ENCODE results near the gene MSRB1.

Gene MSRB1, protein sequence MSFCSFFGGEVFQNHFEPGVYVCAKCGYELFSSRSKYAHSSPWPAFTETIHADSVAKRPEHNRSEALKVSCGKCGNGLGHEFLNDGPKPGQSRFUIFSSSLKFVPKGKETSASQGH

DNA sequence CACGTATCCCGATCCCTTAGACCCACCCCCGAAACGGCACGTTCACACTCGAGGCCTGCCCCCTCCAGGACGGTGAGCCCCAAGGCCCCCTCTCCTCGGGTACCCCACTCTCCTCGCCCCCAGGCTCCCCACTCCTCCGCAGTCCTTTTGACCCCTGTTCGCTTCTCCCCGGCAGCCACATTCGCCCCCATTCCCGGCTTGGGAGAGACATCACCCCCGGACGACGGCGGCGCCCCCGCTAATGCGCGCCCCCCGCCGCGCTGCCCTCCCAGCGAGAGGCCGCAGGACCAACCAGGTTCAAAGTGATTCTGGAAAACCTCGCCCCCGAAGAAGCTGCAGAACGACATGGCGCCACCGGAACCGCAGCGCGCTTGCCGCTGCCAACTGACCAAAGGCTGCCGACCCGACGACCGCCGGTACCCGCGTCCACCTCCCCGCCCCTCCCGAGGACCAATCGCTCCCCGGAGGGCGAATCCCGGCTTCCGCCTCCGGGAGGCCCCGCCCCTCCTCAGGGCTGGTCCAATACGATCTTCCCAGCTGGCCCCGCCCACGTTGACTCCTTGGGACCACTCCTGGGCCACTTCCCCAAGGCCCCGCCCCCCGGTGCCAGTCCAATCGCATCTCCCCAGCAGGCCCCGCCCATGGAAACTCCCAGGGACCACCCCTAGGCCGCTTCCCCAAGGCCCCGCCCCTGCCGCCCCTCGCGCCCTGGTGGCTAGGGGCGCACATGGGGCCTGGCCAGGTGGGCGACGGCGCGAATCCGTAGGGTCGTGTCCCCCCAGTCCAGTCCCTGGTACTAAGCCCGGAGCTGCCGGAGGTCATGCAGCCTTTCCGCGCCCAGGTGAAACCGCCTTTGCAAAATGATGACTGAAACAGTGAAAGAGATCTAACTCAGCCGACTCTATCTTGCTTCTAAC lies at the start of gene MSRB1:
Gene MSRB1 (minus strand): TSS at position 390 of the 917 bp plus-strand sequence. CDS start 43 bp downstream, at position 347.
- peak; percentile 97 for DNase-seq (ENCODE audit: low spot score)

- peak; percentile 96 for DNase-seq (ENCODE audit: low spot score)
Observed at GRCh38 chr16:1991948-1992703, 49.1 kb upstream of the MSRB1 start.

GRCh38 chr16:1991588-1991947 lies 48.6 kb upstream of the MSRB1 start:
- DNase-seq (ENCODE audit: low spot score): no peak

DNA sequence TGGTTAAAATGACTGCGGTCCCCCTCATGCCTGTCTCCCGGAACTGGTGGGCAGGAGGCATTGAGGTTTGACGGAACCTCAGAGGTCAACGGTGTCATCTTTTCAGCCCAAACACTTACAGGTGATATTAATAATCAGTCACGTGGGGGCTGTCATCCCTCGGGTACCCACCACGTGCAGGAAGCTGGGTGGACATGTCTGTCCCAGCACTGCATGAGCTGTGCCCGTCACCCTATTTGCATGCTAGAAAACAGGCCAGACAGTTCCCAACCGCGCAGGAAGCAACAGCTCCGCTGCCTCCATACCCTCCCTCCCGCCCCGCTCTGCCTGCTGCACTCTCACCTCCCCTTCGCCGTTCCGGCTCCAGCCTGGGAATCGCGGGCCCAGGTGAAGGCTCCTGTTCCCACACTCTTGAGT lies 48.1 kb upstream of the MSRB1 start:
- DNase-seq (ENCODE audit: low spot score): no peak

GRCh38 chr16:1990351-1991134 lies 47.5 kb upstream of the MSRB1 start:
- no peak for DNase-seq (ENCODE audit: low spot score)

- DNase-seq (ENCODE audit: low spot score): no peak
Observed at GRCh38 chr16:1990101-1990350, 47.0 kb upstream of the MSRB1 start.

DNA sequence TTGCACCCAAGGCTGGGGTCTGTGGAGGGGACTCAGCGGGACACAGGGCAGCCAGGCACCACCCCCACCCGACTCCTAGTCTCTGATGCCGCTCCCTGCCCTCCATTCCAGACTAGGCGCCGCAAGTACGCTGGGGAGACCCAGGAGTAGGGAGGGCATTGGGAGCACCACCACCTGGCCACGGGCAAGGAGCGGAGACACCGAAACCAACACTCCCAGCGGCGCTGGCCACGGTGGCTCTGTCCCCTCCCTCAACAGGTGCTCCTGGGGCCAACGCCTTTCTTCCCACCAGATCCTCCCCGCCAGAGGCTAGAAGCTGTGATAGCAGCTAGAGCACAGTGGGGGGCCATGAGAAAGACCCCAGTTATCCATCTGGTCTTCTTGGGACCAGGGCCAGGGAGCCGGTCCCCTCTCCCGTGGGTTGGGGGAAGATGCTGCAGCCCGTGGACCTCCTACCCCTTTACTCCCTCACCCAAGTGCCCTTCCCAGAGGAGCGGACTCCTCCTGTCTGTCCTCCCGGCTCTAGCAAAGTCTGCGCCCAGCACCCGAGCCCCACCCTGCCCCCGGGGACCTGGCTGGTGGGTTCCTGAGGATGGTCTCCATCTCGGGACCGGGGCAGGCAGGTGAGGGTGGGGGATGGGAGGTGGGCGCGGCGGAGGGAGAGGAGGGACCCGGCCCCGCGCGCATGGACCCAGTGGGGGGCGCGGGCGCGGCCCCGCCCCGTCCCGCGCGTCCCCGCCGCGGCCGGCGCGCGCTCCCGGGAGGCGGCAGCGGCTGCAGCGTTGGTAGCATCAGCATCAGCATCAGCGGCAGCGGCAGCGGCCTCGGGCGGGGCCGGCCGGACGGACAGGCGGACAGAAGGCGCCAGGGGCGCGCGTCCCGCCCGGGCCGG lies 46.5 kb upstream of the MSRB1 start, which contains the start of gene SYNGR3:
Gene SYNGR3 (plus strand): TSS at position 762 of the 892 bp plus-strand sequence. CDS start 133 bp downstream, outside the sequence.
- DNase-seq (ENCODE audit: low spot score): no peak

- DNase-seq (ENCODE audit: low spot score): no peak
Observed at GRCh38 chr16:1987198-1987597, 44.2 kb upstream of the MSRB1 start.

DNA sequence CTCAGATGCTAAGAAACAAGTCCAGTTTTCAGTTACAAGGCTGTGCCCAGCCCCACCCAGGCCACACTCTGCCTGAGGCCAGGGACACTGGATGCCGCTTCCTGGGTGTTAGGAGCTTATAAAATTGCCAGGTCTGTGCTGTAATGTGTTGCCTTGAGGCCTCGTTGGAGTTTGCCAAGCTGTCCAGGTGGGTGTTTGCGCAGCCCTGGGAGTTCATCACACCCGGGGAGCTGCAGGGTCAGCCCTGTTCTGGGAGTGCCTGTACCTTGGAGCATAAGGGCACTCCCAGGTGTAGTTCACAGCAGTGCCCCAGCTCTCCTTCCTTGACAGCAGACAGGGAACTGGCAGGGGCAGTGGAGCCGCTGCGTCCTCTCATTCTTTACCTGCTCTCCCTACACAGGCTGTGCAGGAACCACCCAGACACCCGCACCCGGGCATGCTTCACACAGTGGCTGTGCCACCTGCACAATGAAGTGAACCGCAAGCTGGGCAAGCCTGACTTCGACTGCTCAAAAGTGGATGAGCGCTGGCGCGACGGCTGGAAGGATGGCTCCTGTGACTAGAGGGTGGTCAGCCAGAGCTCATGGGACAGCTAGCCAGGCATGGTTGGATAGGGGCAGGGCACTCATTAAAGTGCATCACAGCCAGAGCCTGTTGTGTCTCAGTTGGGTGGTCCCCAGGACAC lies 42.6 kb upstream of the MSRB1 start:
- DNase-seq (ENCODE audit: low spot score): no peak

DNA sequence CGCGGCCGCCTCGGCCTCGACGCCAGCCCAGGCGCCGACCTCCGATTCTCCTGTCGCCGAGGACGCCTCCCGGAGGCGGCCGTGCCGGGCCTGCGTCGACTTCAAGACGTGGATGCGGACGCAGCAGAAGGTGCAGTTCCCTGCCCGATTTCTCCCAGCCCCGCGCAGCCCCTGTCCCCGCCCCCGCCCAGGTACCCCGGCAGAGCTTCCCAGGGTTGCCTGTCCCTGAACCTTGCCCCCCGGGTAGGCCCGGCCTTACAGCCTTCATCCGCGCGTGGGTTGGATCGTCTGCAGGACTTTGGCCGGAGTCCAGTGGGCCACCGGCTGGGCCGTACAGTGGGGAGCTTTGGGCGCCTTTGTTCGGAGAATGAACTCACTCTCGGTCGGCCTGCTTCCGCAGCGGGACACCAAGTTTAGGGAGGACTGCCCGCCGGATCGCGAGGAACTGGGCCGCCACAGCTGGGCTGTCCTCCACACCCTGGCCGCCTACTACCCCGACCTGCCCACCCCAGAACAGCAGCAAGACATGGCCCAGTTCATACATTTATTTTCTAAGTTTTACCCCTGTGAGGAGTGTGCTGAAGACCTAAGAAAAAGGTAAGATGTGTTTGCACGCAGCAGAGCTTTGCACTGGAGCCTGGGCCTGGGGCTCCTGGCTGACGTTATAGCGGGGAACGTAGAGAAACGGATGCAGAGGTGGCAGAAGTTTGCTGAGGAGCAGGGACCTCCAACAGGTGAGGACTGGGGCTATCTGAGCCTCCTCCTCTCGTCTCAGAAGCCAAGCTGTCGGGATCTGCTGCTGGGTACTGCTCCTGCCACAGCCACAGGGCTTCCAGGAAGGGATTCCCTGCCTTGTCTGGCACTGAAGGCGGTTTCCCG lies 41.6 kb upstream of the MSRB1 start:
- DNase-seq (ENCODE audit: low spot score): no peak

DNA sequence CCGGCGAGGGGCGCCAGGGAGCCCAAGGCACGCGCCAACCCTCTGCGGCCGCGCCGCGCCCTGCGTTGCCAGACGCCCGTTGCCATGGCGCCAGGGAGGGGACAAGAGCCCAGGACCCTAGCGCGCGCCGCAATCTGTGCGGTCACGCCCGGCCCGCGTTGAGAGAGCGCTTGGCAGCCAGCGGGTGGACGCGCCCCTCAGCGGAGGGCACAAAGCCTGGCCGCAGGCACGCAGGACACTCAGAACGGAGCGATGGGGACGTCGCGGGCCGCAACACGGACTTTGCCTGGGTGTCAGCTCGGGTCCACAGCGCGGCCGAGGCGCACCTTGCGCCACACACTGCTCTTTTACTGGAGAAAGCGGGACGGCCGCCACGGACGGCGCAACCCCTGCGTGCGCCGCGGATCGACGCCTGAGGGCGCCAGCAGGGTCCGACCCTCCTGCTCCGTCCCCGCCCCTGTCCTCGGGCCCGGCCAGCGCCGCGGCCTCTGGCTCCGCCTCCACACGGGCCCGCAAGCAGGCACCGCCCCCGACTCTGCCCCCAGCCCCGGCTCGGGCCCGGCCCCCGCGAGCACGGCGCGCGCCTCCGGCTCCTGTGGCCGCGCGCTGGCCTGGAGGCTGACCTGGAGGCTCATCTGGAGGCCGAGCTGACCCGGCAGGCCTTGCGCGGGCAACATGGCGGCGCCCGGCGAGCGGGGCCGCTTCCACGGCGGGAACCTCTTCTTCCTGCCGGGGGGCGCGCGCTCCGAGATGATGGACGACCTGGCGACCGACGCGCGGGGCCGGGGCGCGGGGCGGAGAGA lies 40.7 kb upstream of the MSRB1 start, which contains the start of gene GFER:
Gene GFER (plus strand): TSS at position 650 of the 803 bp plus-strand sequence. CDS start 26 bp downstream, at position 676.
- DNase-seq (ENCODE audit: low spot score): peak; percentile 82

- no peak for DNase-seq (ENCODE audit: low spot score)
Observed at GRCh38 chr16:1982991-1983543, 40.1 kb upstream of the MSRB1 start.

- DNase-seq (ENCODE audit: low spot score): no peak
Observed at GRCh38 chr16:1982013-1982433, 39.0 kb upstream of the MSRB1 start.

DNA sequence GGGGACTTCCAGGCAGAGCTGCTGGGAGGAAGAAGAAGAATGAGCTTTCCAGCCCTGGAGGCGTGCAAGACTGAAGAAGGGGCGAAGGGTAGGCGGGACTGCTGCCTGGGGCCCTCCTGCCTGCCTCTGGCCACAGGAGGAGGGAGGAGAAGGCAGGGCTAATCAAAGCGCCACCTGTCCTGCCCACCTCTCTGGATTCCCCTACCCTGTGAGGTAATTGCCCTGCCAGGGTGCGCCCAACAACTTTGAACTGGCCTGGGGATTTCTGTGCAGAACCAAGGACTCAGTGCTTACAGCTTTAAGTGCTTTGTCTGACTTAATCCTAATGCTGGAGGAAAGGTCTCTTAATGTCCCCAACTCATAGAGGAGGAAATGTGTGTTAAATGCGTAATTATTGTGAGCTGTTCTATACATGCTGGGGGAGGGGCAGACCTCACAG lies 38.4 kb upstream of the MSRB1 start, which contains the start of gene NOXO1:
Gene NOXO1 (minus strand): TSS at position 72 of the 439 bp plus-strand sequence. CDS start 290 bp downstream, outside the sequence.
- no peak for DNase-seq (ENCODE audit: low spot score)

DNA sequence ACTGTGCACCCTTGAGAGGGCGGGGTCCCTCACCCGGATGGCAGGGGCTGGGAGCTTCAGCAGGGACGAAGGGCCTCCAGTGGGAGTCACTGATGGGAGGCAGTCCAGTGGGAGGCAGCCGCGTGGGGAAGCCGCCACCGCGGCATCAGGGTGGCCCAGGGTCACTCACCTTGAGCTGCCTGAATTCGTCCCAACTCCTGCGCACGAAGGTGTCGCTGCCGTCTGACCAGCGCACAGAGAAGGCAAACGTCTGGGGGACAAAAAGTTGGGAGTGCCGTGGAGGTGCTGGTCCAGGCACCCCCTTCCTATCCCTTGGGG lies 37.7 kb upstream of the MSRB1 start:
- no peak for DNase-seq (ENCODE audit: low spot score)

DNA sequence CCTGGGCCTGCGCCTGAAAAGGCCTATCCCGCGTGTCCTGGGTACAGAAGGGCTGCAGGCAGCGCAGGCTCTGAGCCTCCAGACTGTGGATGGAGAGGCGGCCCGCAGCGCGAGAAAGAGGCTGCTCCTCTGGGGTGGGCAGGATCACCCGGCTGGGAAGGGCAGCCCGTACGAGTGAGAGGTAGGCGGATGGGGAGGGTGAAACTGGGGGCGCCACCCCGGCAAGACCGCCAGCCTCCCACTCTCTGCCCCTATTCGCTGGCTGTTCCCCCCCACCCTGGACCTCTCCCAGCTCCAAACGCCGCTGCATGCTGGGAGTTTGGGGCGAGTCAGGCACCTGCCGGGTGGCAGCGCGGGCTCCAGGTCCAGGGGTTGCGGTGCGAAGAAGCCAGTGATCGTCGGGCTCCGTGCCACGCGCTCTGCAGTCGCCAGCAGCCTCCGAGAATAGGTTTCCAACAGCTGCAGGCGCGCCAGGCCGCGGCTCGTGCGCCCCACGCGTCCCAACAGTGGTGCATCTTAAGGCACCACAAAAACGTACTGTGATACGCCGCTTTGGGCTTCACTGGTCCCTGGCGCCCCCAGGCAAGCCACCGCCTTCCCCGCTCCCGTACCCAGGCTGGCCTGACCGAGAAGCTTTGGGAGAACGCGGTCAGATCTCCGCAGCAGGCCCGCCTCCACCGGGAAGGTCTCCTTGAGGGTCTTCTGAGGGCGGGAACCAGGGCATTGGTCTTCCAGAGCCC lies 37.2 kb upstream of the MSRB1 start:
- no peak for DNase-seq (ENCODE audit: low spot score)

GRCh38 chr16:1979271-1980029 lies 36.5 kb upstream of the MSRB1 start:
- no peak for DNase-seq (ENCODE audit: low spot score)

All from hematopoietic multipotent progenitor cell treated with erythropoietin and hydrocortisone succinate and interleukin-3 and kit ligand, for 17 days (in vitro differentiated cells).